H1 (cell line): ENCODE measurements around the gene CYP4A22. TPM values are rescaled to one million over a fixed set of nuclear protein-coding genes. Genes with fewer than 3 reads are reported as not detected.

Source experiments
- CTCF ChIA-PET: fragments of 300-600 bp; sonication (Branson Sonifier 250); formaldehyde crosslinking; loops from one replicate; lab custom pipeline; 2021; ENCODE audit not compliant: partially characterized antibody; lab: Charles Lee
- POLR2A ChIA-PET: fragments of 300-600 bp; sonication (Branson Sonifier 250); formaldehyde crosslinking; loops from one replicate; lab custom pipeline; 2021; ENCODE audit warnings: inconsistent platforms; ENCODE audit not compliant: partially characterized antibody; lab: Charles Lee
- DNase-seq, 2 experiments: peaks; one replicate each; pipeline versions ENCODE4 v3.0.0 to v3.0.0-alpha.2; 2010 to 2022; ENCODE audit warnings: low spot score in 2 of 2, low read depth in 1 of 2, mixed read lengths in 1 of 2
- FAIRE-seq: peaks from 2 replicates; lab custom pipeline; 2011; peaks lifted over from hg19 to GRCh38; lab: Jason Lieb, UNC
- H2AFZ ChIP-seq: 2 replicates; pipeline ENCODE4 v1.8.1; 2012; ENCODE audit warnings: low read length, inconsistent platforms
- H2AK5ac ChIP-seq: 2 replicates; pipeline ENCODE4 v1.6.1; 2013; ENCODE audit warnings: low read depth, low read length
- H2BK120ac ChIP-seq: replicated peaks from 2 replicates; pipeline ENCODE3; 2013; ENCODE audit warnings: low read depth, low read length, inconsistent platforms
- H2BK12ac ChIP-seq: 2 replicates; pipeline ENCODE4 v1.6.1; 2013; ENCODE audit warnings: low read depth, low read length
- H2BK15ac ChIP-seq: 2 replicates; pipeline ENCODE4 v1.6.1; 2013; ENCODE audit warnings: low read length
- H2BK20ac ChIP-seq: 2 replicates; pipeline ENCODE4 v1.6.1; 2013; ENCODE audit warnings: low read length
- H2BK5ac ChIP-seq: 2 replicates; pipeline ENCODE4 v1.6.1; 2013; ENCODE audit warnings: low read depth, low read length
- H3K14ac ChIP-seq: 2 replicates; pipeline ENCODE4 v1.6.1; 2013; ENCODE audit warnings: inconsistent platforms; ENCODE audit not compliant: insufficient read length
- H3K18ac ChIP-seq: 2 replicates; pipeline ENCODE4 v1.6.1; 2013; ENCODE audit warnings: low read length; ENCODE audit errors: extremely low read depth
- H3K23ac ChIP-seq: 2 replicates; pipeline ENCODE4 v1.6.1; 2013; ENCODE audit warnings: inconsistent platforms; ENCODE audit not compliant: insufficient read length
- H3K23me2 ChIP-seq: 2 replicates; pipeline ENCODE4 v1.6.1; 2013; ENCODE audit warnings: low read depth, low read length
- H3K27ac ChIP-seq: 2 replicates; pipeline ENCODE4 v1.6.1; 2011; ENCODE audit warnings: low read depth, low read length, inconsistent platforms
- H3K27me3 ChIP-seq, 4 experiments: replicated peaks in 1 of 4; 1 replicate in 1 of 4; 2 replicates in 3 of 4; pipeline versions ENCODE4 v1.6.1 to v1.8.1; 2011 to 2013; ENCODE audit warnings: low read length in 3 of 4, mild to moderate bottlenecking in 3 of 4, inconsistent platforms in 2 of 4, mixed read lengths in 2 of 4, moderate library complexity in 1 of 4; ENCODE audit not compliant: control insufficient read depth in 3 of 4, insufficient read depth in 3 of 4; ENCODE audit errors: extremely low read depth in 1 of 4
- H3K36me3 ChIP-seq, 4 experiments: 2 replicates each; pipeline versions ENCODE4 v1.6.1 to v1.8.1; 2011 to 2013; ENCODE audit warnings: mild to moderate bottlenecking in 4 of 4, low read length in 3 of 4, moderate library complexity in 2 of 4, control low read depth in 1 of 4, inconsistent platforms in 1 of 4; ENCODE audit not compliant: insufficient read depth in 4 of 4, control insufficient read depth in 2 of 4
- H3K4ac ChIP-seq: replicated peaks from 2 replicates; pipeline ENCODE3; 2013; ENCODE audit warnings: low read length, low read depth, mixed read lengths, inconsistent platforms; ENCODE audit not compliant: insufficient read length
- H3K4me1 ChIP-seq, 4 experiments: replicated peaks in 1 of 4; 1 replicate in 1 of 4; 2 replicates in 3 of 4; pipeline versions ENCODE4 v1.6.1 to v1.8.1; 2011 to 2013; ENCODE audit warnings: low read length in 3 of 4, inconsistent platforms in 2 of 4, mixed read lengths in 1 of 4; ENCODE audit not compliant: insufficient read depth in 4 of 4, control insufficient read depth in 3 of 4
- H3K4me2 ChIP-seq, 2 experiments: 2 replicates each; pipeline versions ENCODE4 v1.6.1 to v1.8.1; 2011 to 2013; ENCODE audit warnings: low read depth in 2 of 2, low read length in 2 of 2, control low read depth in 1 of 2, inconsistent platforms in 1 of 2, mild to moderate bottlenecking in 1 of 2; ENCODE audit not compliant: insufficient read depth in 1 of 2
- H3K4me3 ChIP-seq, 4 experiments: fragments of 200-600, 300-600 bp in 1 of 4; sonication (generic), shearing (Covaris generic), sonication (Bioruptor Twin) in 1 of 4; 2 replicates each; pipeline versions ENCODE4 v1.5.1 to v1.8.1; 2011 to 2016; ENCODE audit warnings: low read length in 4 of 4, low read depth in 3 of 4, control low read depth in 2 of 4, inconsistent platforms in 2 of 4, mild to moderate bottlenecking in 2 of 4, mixed read lengths in 1 of 4, moderate library complexity in 1 of 4; ENCODE audit not compliant: insufficient read depth in 2 of 4; ENCODE audit errors: extremely low read depth in 1 of 4
- H3K56ac ChIP-seq: replicated peaks from 2 replicates; pipeline ENCODE3; 2013; ENCODE audit warnings: low read depth, mild to moderate bottlenecking, mixed read lengths, low read length, inconsistent platforms; ENCODE audit not compliant: insufficient read length
- H3K79me1 ChIP-seq: 2 replicates; pipeline ENCODE4 v1.6.1; 2013; ENCODE audit warnings: low read depth, low read length, control low read depth
- H3K79me2 ChIP-seq, 2 experiments: 2 replicates each; pipeline versions ENCODE4 v1.6.1 to v1.8.1; 2012 to 2013; ENCODE audit warnings: low read length in 2 of 2, mild to moderate bottlenecking in 2 of 2, inconsistent platforms in 1 of 2; ENCODE audit not compliant: insufficient read depth in 2 of 2, control insufficient read depth in 1 of 2
- H3K9ac ChIP-seq, 4 experiments: replicated peaks in 1 of 4; 1 replicate in 1 of 4; 2 replicates in 3 of 4; pipeline versions ENCODE4 v1.6.1 to v1.8.1; 2011 to 2013; ENCODE audit warnings: low read depth in 3 of 4, low read length in 3 of 4, control low read depth in 2 of 4, mild to moderate bottlenecking in 2 of 4, moderate library complexity in 2 of 4, inconsistent platforms in 1 of 4; ENCODE audit errors: extremely low read depth in 1 of 4
- H3K9me3 ChIP-seq, 2 experiments: 2 replicates each; pipeline versions ENCODE4 v1.6.1 to v1.8.1; 2012 to 2013; ENCODE audit warnings: mild to moderate bottlenecking in 2 of 2, moderate library complexity in 2 of 2, control low read depth in 1 of 2, inconsistent platforms in 1 of 2, low read depth in 1 of 2, low read length in 1 of 2, mixed read lengths in 1 of 2; ENCODE audit not compliant: insufficient read depth in 2 of 2
- H4K20me1 ChIP-seq, 2 experiments: replicated peaks in 1 of 2; 2 replicates each; pipeline versions ENCODE3 to v1.8.1; 2011 to 2013; ENCODE audit warnings: inconsistent platforms in 2 of 2, low read length in 2 of 2, mild to moderate bottlenecking in 1 of 2; ENCODE audit not compliant: insufficient read depth in 2 of 2, control insufficient read depth in 1 of 2
- H4K5ac ChIP-seq: 2 replicates; pipeline ENCODE4 v1.6.1; 2013; ENCODE audit warnings: low read length, low read depth, mixed read lengths, inconsistent platforms; ENCODE audit not compliant: insufficient read length
- H4K8ac ChIP-seq: 2 replicates; pipeline ENCODE4 v1.8.0; 2013; ENCODE audit warnings: mild to moderate bottlenecking, moderate library complexity, low read length, inconsistent platforms; ENCODE audit not compliant: insufficient read depth; ENCODE audit errors: extremely low read depth
- H4K91ac ChIP-seq: replicated peaks from 2 replicates; pipeline ENCODE3; 2013; ENCODE audit warnings: low read length, mixed read lengths, inconsistent platforms; ENCODE audit not compliant: insufficient read length
- ATF3 ChIP-seq: IDR thresholded peaks from 2 replicates; pipeline ENCODE4 v1.6.1; 2011; ENCODE audit warnings: low read depth, mild to moderate bottlenecking, low read length; ENCODE audit not compliant: insufficient read depth
- GABPA ChIP-seq: IDR thresholded peaks from 2 replicates; pipeline ENCODE4 v1.6.1; 2011; ENCODE audit warnings: mild to moderate bottlenecking, low read length, moderate library complexity, borderline replicate concordance; ENCODE audit not compliant: insufficient read depth
- JUND ChIP-seq: IDR thresholded peaks from 2 replicates; pipeline ENCODE4 v1.6.1; 2011; ENCODE audit warnings: mild to moderate bottlenecking, improper control_type of control experiment, low read length
- KDM1A ChIP-seq: fragments of 200-600, 300-600 bp; sonication (generic); IDR thresholded peaks from 2 replicates; pipeline ENCODE4 v1.7.1; 2016; ENCODE audit warnings: mild to moderate bottlenecking, low read length, borderline replicate concordance
- PHF8 ChIP-seq: fragments of 200-600 bp; sonication (generic); conservative IDR thresholded peaks from 2 replicates; pipeline ENCODE4 v1.7.1; 2012; ENCODE audit warnings: low read depth, mild to moderate bottlenecking, inconsistent platforms, low read length, moderate library complexity
- POU5F1 ChIP-seq: IDR thresholded peaks from 2 replicates; pipeline ENCODE4 v1.6.1; 2011; ENCODE audit warnings: low read depth, mild to moderate bottlenecking, low read length, moderate library complexity
- SP4 ChIP-seq: IDR thresholded peaks from 2 replicates; pipeline ENCODE4 v1.6.1; 2012; ENCODE audit warnings: low read length, inconsistent platforms
- TAF1 ChIP-seq: IDR thresholded peaks from 2 replicates; pipeline ENCODE4 v1.6.1; 2011; ENCODE audit warnings: mild to moderate bottlenecking, low read depth, low read length
- WGBS, 2 experiments: shearing (Covaris generic) in 1 of 2; methylation state at CpG; one replicate each; pipeline versions ENCODE4 v1.1.6 to v1.1.7; 2013 to 2015; ENCODE audit warnings: low lambda C conversion rate in 2 of 2, mixed read lengths in 2 of 2, inconsistent platforms in 1 of 2, low coverage in 1 of 2, missing lambda C conversion rate in 1 of 2; ENCODE audit not compliant: insufficient replicate concordance in 2 of 2, insufficient coverage in 1 of 2, insufficient read length in 1 of 2; ENCODE audit errors: extremely low coverage in 1 of 2, missing lambda C conversion rate in 1 of 2; 5-methylcytosine and 5-hydroxymethylcytosine counted together
- polyA plus RNA-seq, 7 experiments: library from polyadenylated mRNA; depleted of rRNA in 3 of 7; stranded (reverse) in 5 of 7; unstranded in 2 of 7; fragments of >200 nt in 5 of 7; fragments of 200-250 nt in 2 of 7; gene quantifications; 1 replicate in 5 of 7; 2 replicates in 1 of 7; 4 replicates in 1 of 7; pipeline versions ENCODE4 v1.2.1 to v1.2.3, GENCODE V29; 2011 to 2013; ENCODE audit warnings: missing spikeins in 2 of 7, mixed read lengths in 2 of 7
- total RNA-seq: library from RNA; stranded (reverse); fragmentation: NEBNext Ultra II Directional; extraction: Animal tissue kit (Norgen Biotek cat#: 25700); gene quantifications from 2 replicates; pipeline ENCODE4 v1.2.1, GENCODE V29; 2021

Gene CYP4A22
- total and polyA plus RNA-seq, 2 of the 8 experiments (the other 6 are each of a cell fraction or from before 2014, with no cell fraction given): not detected

DNA sequence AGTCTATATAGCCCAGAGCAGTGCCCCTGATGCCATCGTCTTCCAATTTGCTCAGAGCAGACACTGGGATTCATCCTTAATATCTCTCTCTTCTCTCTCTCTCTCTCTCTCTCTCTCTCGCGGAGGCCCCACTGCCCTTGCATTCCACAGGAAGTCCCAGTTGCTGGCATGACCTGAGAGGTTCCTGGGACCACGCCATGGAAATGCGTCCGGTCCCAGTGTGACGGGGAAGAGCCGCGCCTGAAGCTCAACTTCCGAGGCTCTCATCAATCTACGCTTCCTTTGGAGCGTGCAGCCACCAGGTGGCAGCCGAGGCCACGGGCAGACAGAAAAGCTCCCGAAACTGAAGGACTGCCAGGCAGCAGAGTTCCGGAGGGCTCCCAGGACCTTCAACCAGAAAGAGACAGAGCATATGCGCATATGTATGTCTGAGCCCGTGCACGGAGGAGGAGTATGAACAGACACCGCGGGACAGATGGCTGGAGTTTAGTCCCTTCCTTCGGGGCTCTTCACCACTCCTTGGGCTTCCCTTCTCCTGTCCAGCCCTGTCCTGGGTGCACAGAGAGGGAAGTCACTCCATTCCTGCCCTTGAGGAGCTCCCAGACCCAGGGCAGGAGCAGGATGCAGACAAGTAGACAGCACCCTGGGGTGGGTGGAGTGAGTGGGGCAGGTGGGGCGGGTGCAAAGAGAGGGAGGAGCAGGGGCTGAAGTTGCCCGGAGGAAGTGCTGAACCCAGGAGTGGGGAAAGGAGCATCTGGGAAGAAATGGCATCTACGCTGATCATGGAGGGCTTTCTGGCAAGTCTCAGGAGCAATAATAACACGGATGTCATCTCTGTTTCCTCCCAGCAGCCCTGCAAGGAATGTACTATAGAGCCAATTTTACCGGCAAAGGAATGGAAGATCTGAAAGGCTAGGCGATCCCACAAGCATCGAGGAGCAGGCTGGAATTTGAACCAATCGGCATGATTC is 42.1 kb downstream of the CYP4A22 start:
- Histone ChIP-seq H4K91ac (peak overlapping the region; percentile 93), H3K27me3 (peaks cover 0 to 13% (median 12%) of the 10 kb centered on the region in 4 experiments; a peak in 5 of 7 replicates), H3K23ac (no peak overlapping the region), H3K4ac (peak overlapping the region; percentile 72), H4K5ac (peak overlapping the region; percentile 55), H4K8ac (peak overlapping the region; percentile 75; the same call in 1 of the 2 replicates), H3K4me1 (peaks cover 0 to 10% (median 2%) of the 10 kb centered on the region in 4 experiments; a peak in 4 of 7 replicates), H2AK5ac (no peak overlapping the region), H3K14ac (no peak overlapping the region), H3K4me3 (peak overlapping the region; percentile 26 to 58 (median 48); a peak in 7 of 8 replicates), H2BK15ac (peak overlapping the region; percentile 76; the same call in 1 of the 2 replicates), H3K4me2 (peak overlapping the region; percentile 36 to 96), H3K18ac (no peak overlapping the region; the same call in 1 of the 2 replicates), H3K27ac (0 out of 2 replicates have a peak overlapping the region, but pooled peaks have one; percentile 41), H3K9ac (no peak overlapping the region; a peak in 2 of 7 replicates), H2AFZ (peak overlapping the region; percentile 96), H3K23me2 (peaks cover 7% of the 10 kb centered on the region; the same call in 1 of the 2 replicates), H3K9me3 (no peaks in the 10 kb centered on the region), H4K20me1 (no peaks in the 10 kb centered on the region), H3K56ac (no peak overlapping the region), H2BK5ac (peak overlapping the region; percentile 77; the same call in 1 of the 2 replicates), H3K79me1 (no peaks in the 10 kb centered on the region), H3K36me3 (no peaks in the 10 kb centered on the region), H2BK20ac (peak overlapping the region; percentile 56; the same call in 1 of the 2 replicates), H2BK120ac (no peak overlapping the region), H2BK12ac (peak overlapping the region; percentile 98), H3K79me2 (no peaks in the 10 kb centered on the region)
- POLR2A ChIA-PET: interaction anchor here (0.7 to 1.9 kb wide), 12 partner anchors 10 to 465 kb away, joined by 3 to 10 read pairs (median 4); partner anchors contain the start of genes CYP4X1, PDZK1IP1 and STIL
- 15% methylated on average over 26 of the region's 30 CpGs; no CpG with 5 or more reads in 1 of the 2 experiments for WGBS, 2 experiments
- CTCF ChIA-PET: interaction anchor here (0.6 to 14.4 kb wide), 43 partner anchors 13 to 737 kb away, joined by 3 to 207 read pairs (median 4); partner anchors contain the start of genes CYP4A22 and PDZK1IP1
- FAIRE-seq: peak; percentile 58
- peak; percentile 87 to 93 for DNase-seq
- peak; percentile 31 for TF ChIP-seq JUND
- 0 out of 2 replicates have a peak, but pooled peaks have one; percentile 50 for TF ChIP-seq TAF1
- no peak for TF ChIP-seq GABPA
- TF ChIP-seq POU5F1: no peak
- TF ChIP-seq PHF8: no peak
- peak; percentile 46; the same call in 1 of the 2 replicates for TF ChIP-seq KDM1A
- TF ChIP-seq ATF3: peak; percentile 87
- TF ChIP-seq SP4: peak; percentile 73; the same call in 1 of the 2 replicates
